CD14-positive monocyte (primary cell): ENCODE results near the gene ADNP2. TPM values are rescaled to one million over a fixed set of nuclear protein-coding genes. Genes with fewer than 3 reads are reported as not detected.

ENCODE experiments used
- DNase-seq, 3 donors: peaks; one replicate each; pipeline ENCODE4 v3.0.0-alpha.2; 2011 to 2022
- H2AFZ ChIP-seq: 2 replicates; pipeline ENCODE4 v1.6.0; 2012; ENCODE audit warnings: mild to moderate bottlenecking, low read depth, low read length, inconsistent platforms; ENCODE audit not compliant: insufficient read depth, poor library complexity, severe bottlenecking
- H3K27ac ChIP-seq, 2 donors: 1 replicate in 1 of 2; 2 replicates in 1 of 2; pipeline ENCODE4 v1.5.1; 2012 to 2013; ENCODE audit warnings: low read length in 2 of 2, control low read depth in 1 of 2, inconsistent platforms in 1 of 2, low read depth in 1 of 2, mild to moderate bottlenecking in 1 of 2
- H3K27me3 ChIP-seq, 2 donors: one replicate each; pipeline versions ENCODE4 v1.6.0 to v1.6.1; 2011 to 2013; ENCODE audit warnings: low read length in 2 of 2; ENCODE audit not compliant: control insufficient read depth in 2 of 2, insufficient read depth in 2 of 2
- H3K36me3 ChIP-seq, 2 donors: replicated peaks in 1 of 2; 1 replicate in 1 of 2; 2 replicates in 1 of 2; pipeline versions ENCODE4 v1.5.1 to v1.6.1; 2012 to 2013; ENCODE audit warnings: low read length in 2 of 2, control low read depth in 1 of 2, inconsistent platforms in 1 of 2, mild to moderate bottlenecking in 1 of 2; ENCODE audit not compliant: insufficient read depth in 2 of 2, control insufficient read depth in 1 of 2
- H3K4me1 ChIP-seq, 2 donors: 1 replicate in 1 of 2; 2 replicates in 1 of 2; pipeline versions ENCODE4 v1.5.1 to v1.6.1; 2012 to 2013; ENCODE audit warnings: low read length in 2 of 2, control low read depth in 1 of 2, inconsistent platforms in 1 of 2, mild to moderate bottlenecking in 1 of 2, moderate library complexity in 1 of 2; ENCODE audit not compliant: insufficient read depth in 2 of 2, control insufficient read depth in 1 of 2
- H3K4me2 ChIP-seq: replicated peaks from 2 replicates; pipeline ENCODE3; 2012; ENCODE audit warnings: low read length, moderate library complexity, mild to moderate bottlenecking; ENCODE audit not compliant: poor library complexity, severe bottlenecking; ENCODE audit errors: extremely low read depth
- H3K4me3 ChIP-seq, 3 experiments: fragments of 200-600 bp in 1 of 3; sonication (generic) in 1 of 3; replicated peaks in 1 of 3; 1 replicate in 2 of 3; 2 replicates in 1 of 3; pipeline ENCODE4 v1.5.1; 2011 to 2013; ENCODE audit warnings: low read length in 3 of 3, mild to moderate bottlenecking in 3 of 3, control low read depth in 2 of 3, low read depth in 2 of 3, inconsistent platforms in 1 of 3, moderate library complexity in 1 of 3
- H3K79me2 ChIP-seq: 2 replicates; pipeline ENCODE4 v1.6.0; 2012; ENCODE audit warnings: mild to moderate bottlenecking, control low read depth, inconsistent platforms, low read length, moderate library complexity; ENCODE audit not compliant: insufficient read depth
- H3K9ac ChIP-seq: 2 replicates; pipeline ENCODE4 v1.6.0; 2017; ENCODE audit warnings: low read length, mild to moderate bottlenecking; ENCODE audit not compliant: insufficient read depth, poor library complexity, severe bottlenecking
- H3K9me3 ChIP-seq, 2 donors: replicated peaks in 1 of 2; 1 replicate in 1 of 2; 2 replicates in 1 of 2; pipeline versions ENCODE4 v1.5.1 to v1.6.1; 2012 to 2013; ENCODE audit warnings: low read length in 2 of 2, control low read depth in 1 of 2; ENCODE audit not compliant: control insufficient read depth in 1 of 2, insufficient read depth in 1 of 2
- H4K20me1 ChIP-seq: 2 replicates; pipeline ENCODE4 v1.6.0; 2012; ENCODE audit warnings: mild to moderate bottlenecking, low read length, control low read depth, moderate library complexity; ENCODE audit not compliant: insufficient read depth
- H3K27ac Mint-ChIP-seq, 7 donors: one replicate each; pipeline ENCODE4 v1.8.0; 2020; ENCODE audit warnings: mild to moderate bottlenecking in 7 of 7, mixed read lengths in 7 of 7, moderate library complexity in 6 of 7, inconsistent platforms in 2 of 7
- H3K27me3 Mint-ChIP-seq, 3 donors: one replicate each; pipeline ENCODE4 v1.8.0; 2021 to 2022; ENCODE audit warnings: low read depth in 3 of 3, mild to moderate bottlenecking in 3 of 3, mixed read lengths in 3 of 3, moderate library complexity in 3 of 3, inconsistent platforms in 1 of 3
- H3K36me3 Mint-ChIP-seq, 2 donors: one replicate each; pipeline ENCODE4 v1.8.0; 2020; ENCODE audit warnings: mixed read lengths in 2 of 2, inconsistent platforms in 1 of 2, mild to moderate bottlenecking in 1 of 2
- H3K4me1 Mint-ChIP-seq: one replicate; pipeline ENCODE4 v1.8.0; 2020; ENCODE audit warnings: mild to moderate bottlenecking, mixed read lengths
- H3K4me3 Mint-ChIP-seq, 2 donors: one replicate each; pipeline ENCODE4 v1.8.0; 2020; ENCODE audit warnings: mild to moderate bottlenecking in 2 of 2, mixed read lengths in 2 of 2, moderate library complexity in 1 of 2
- H3K9me3 Mint-ChIP-seq, 7 donors: one replicate each; pipeline ENCODE4 v1.8.0; 2020 to 2022; ENCODE audit warnings: mixed read lengths in 7 of 7, mild to moderate bottlenecking in 6 of 7, moderate library complexity in 6 of 7, inconsistent platforms in 2 of 7
- CTCF ChIP-seq: fragments of 200-600 bp; IDR thresholded peaks from one replicate; pipeline ENCODE4 v1.8.0; 2022; ENCODE audit warnings: antibody characterized with exemption, mild to moderate bottlenecking
- WGBS: methylation state at CpG from one replicate; pipeline ENCODE4 v1.1.5; 2013; ENCODE audit warnings: missing lambda C conversion rate; ENCODE audit not compliant: insufficient coverage; 5-methylcytosine and 5-hydroxymethylcytosine counted together
- intact Hi-C, 2 donors: fragments of 100-400 bp; cut with micrococcal nuclease; formaldehyde crosslinking; loops; one replicate each; pipeline versions ENCODE4 v1.15.0 to v1.15.1; 2023
- polyA plus RNA-seq, 3 donors: library from polyadenylated mRNA; depleted of rRNA in 1 of 3; unstranded in 2 of 3; stranded (reverse) in 1 of 3; fragments of 300-500 nt in 2 of 3; fragments of >200 nt in 1 of 3; fragmentation: Illumina TruSeq in 2 of 3; gene quantifications; 1 replicate in 2 of 3; 2 replicates in 1 of 3; pipeline ENCODE4 v1.2.3, GENCODE V29; 2012 to 2021

The ADNP2 gene
- polyA plus RNA-seq, 3 donors, result 3.0 to 5.6 (median 3.6) TPM

DNA sequence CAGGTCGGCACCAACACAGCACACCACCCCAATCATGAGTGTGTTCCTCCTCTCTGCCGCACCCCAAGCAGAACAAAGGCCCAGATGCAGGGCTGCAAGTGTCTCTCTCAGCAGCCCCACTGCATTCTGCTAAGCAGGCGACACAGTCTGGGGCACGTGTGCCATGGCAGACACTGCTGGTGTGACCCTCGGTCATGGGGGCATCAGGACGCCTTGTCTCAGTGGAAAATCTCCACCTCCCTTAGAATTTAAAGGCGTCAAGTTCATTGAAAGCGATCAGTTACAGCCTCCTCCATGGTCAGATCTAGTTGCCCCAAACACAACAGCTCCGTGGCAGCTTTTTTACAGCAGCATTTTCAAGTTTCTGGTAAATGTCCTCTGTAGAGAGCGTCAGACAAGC lies 57.2 kb downstream of the ADNP2 start:
- Mint-ChIP-seq H3K36me3 (peaks cover 0 to 20% of the 10 kb centered on the region in 2 donors), H3K27ac (no peak overlapping the region), H3K9me3 (peaks cover 23 to 35% (median 29%) of the 10 kb centered on the region in 7 donors), H3K27me3 (peaks cover 9 to 17% (median 13%) of the 10 kb centered on the region in 3 donors), H3K4me1 (peaks cover 3% of the 10 kb centered on the region), H3K4me3 (no peak overlapping the region)
- Histone ChIP-seq H3K27ac (no peak overlapping the region), H3K4me3 (no peak overlapping the region), H3K27me3 (peaks cover 0 to under 1% of the 10 kb centered on the region in 2 donors), H3K36me3 (no peaks in the 10 kb centered on the region), H3K79me2 (no peaks in the 10 kb centered on the region), H3K9me3 (peaks cover 24 to 25% of the 10 kb centered on the region in 2 donors), H3K9ac (no peak overlapping the region), H4K20me1 (no peaks in the 10 kb centered on the region), H3K4me1 (no peaks in the 10 kb centered on the region), H2AFZ (no peak overlapping the region), H3K4me2 (no peak overlapping the region)
- WGBS, result 94% methylated on average over 10 of the region's 10 CpGs
- TF ChIP-seq CTCF, result no peak
- no peak for DNase-seq
- intact Hi-C loops, result no loop called here

GRCh38 chr18:80166725-80167124 lies 57.7 kb downstream of the ADNP2 start:
- WGBS, result 90% methylated on average over 4 of the region's 6 CpGs
- Mint-ChIP-seq H3K9me3 (peaks cover 23 to 35% (median 29%) of the 10 kb centered on the region in 7 donors), H3K27me3 (peaks cover 7 to 19% (median 14%) of the 10 kb centered on the region in 3 donors), H3K4me3 (no peak overlapping the region), H3K4me1 (peaks cover 7% of the 10 kb centered on the region), H3K27ac (no peak overlapping the region), H3K36me3 (peaks cover 0 to 17% of the 10 kb centered on the region in 2 donors)
- no peak for DNase-seq
- no peaks in the 10 kb centered on the region for H3K36me3 ChIP-seq
- no peak overlapping the region for H2AFZ ChIP-seq
- no peak overlapping the region for H3K4me2 ChIP-seq
- H3K9ac ChIP-seq, result no peak overlapping the region
- H3K9me3 ChIP-seq, result peaks cover 24 to 25% of the 10 kb centered on the region in 2 donors
- H3K79me2 ChIP-seq, result no peaks in the 10 kb centered on the region
- TF ChIP-seq CTCF, result no peak
- H3K27me3 ChIP-seq, result peaks cover 0 to under 1% of the 10 kb centered on the region in 2 donors
- H4K20me1 ChIP-seq, result no peaks in the 10 kb centered on the region
- intact Hi-C loops, result no loop called here
- H3K4me3 ChIP-seq, result no peak overlapping the region
- no peaks in the 10 kb centered on the region for H3K4me1 ChIP-seq
- H3K27ac ChIP-seq, result no peak overlapping the region
